GM08714 (cell line): Measurements from ENCODE around the gene OTUD7B.
"Not testable (repeated sequence)": the region's sequence is repeated elsewhere in the genome, so short reads cannot be mapped to it uniquely, and the experiment has no call there.

Experiments used
- H3K4me3 ChIP-seq: fragments of 200-500 bp; sonication (Bioruptor generic); 2 replicates; pipeline ENCODE4 v1.5.1; 2014; ENCODE audit warnings: mild to moderate bottlenecking, low read length, inconsistent platforms
- ZNF274 ChIP-seq: IDR thresholded peaks from 2 replicates; pipeline ENCODE4 v1.6.1; 2012; ENCODE audit warnings: mild to moderate bottlenecking, low read depth, low read length

The OTUD7B gene

GRCh38 chr1:149979972-149980540, 30.5 kb downstream of the OTUD7B start:
- TF ChIP-seq ZNF274, result no peak
- no peak overlapping the region for H3K4me3 ChIP-seq

GRCh38 chr1:149979245-149979971, 31.1 kb downstream of the OTUD7B start:
- no peak overlapping the region for H3K4me3 ChIP-seq
- no peak for TF ChIP-seq ZNF274

GRCh38 chr1:149978547-149979023, 31.9 kb downstream of the OTUD7B start:
- TF ChIP-seq ZNF274, result no peak
- H3K4me3 ChIP-seq, result no peak overlapping the region

- H3K4me3 ChIP-seq, result no peak overlapping the region
- no peak for TF ChIP-seq ZNF274
Observed at GRCh38 chr1:149977345-149977744, 33.2 kb downstream of the OTUD7B start.

GRCh38 chr1:149972547-149972946, 38.0 kb downstream of the OTUD7B start:
- H3K4me3 ChIP-seq, result no peak overlapping the region
- no peak for TF ChIP-seq ZNF274

GRCh38 chr1:149967646-149968045, 42.9 kb downstream of the OTUD7B start:
- TF ChIP-seq ZNF274, result no peak
- H3K4me3 ChIP-seq, result no peak overlapping the region

- no peak for TF ChIP-seq ZNF274
- H3K4me3 ChIP-seq, result no peak overlapping the region
Observed at GRCh38 chr1:149967041-149967440, 43.5 kb downstream of the OTUD7B start.

- H3K4me3 ChIP-seq, result no peak overlapping the region
- no peak for TF ChIP-seq ZNF274
Observed at GRCh38 chr1:149966405-149966804, 44.1 kb downstream of the OTUD7B start.

GRCh38 chr1:149965440-149965839, 45.1 kb downstream of the OTUD7B start:
- no peak for TF ChIP-seq ZNF274
- no peak overlapping the region for H3K4me3 ChIP-seq

GRCh38 chr1:149963358-149963757, 47.2 kb downstream of the OTUD7B start:
- no peak for TF ChIP-seq ZNF274
- no peak overlapping the region for H3K4me3 ChIP-seq

- TF ChIP-seq ZNF274, result no peak
- H3K4me3 ChIP-seq, result no peak overlapping the region
Observed at GRCh38 chr1:149962736-149963135, 47.8 kb downstream of the OTUD7B start.

GRCh38 chr1:149962039-149962647, 48.4 kb downstream of the OTUD7B start:
- H3K4me3 ChIP-seq, result no peak overlapping the region
- TF ChIP-seq ZNF274, result no peak

GRCh38 chr1:149957548-149957947, 53.0 kb downstream of the OTUD7B start:
- H3K4me3 ChIP-seq, result not testable (repeated sequence)

- no peak overlapping the region for H3K4me3 ChIP-seq
- TF ChIP-seq ZNF274, result no peak
Observed at GRCh38 chr1:149949911-149950310, 60.6 kb downstream of the OTUD7B start.

- no peak for TF ChIP-seq ZNF274
- no peak overlapping the region for H3K4me3 ChIP-seq
Observed at GRCh38 chr1:149945206-149945605, 65.3 kb downstream of the OTUD7B start.
